SU-DHL-6 (cell line): ENCODE results near the gene DNMT3A.
"Not testable (repeated sequence)": the region's sequence is repeated elsewhere in the genome, so short reads cannot be mapped to it uniquely, and the experiment has no call there.

Source experiments
- EZH2phosphoT487 ChIP-seq: fragments of 200-600 bp; sonication (generic), shearing (Covaris generic); conservative IDR thresholded peaks from 2 replicates; pipeline ENCODE4 v1.6.1; 2018; ENCODE audit warnings: mild to moderate bottlenecking, antibody characterized with exemption, low read length, moderate library complexity, mixed read lengths
- TF ChIP-seq, protein P1 (sequence below): fragments of 200-600 bp; sonication (generic); IDR thresholded peaks from one replicate; pipeline ENCODE4 v1.5.1; 2017; ENCODE audit warnings: antibody characterized with exemption, mild to moderate bottlenecking, low read length, moderate library complexity; ENCODE audit not compliant: insufficient read depth, poor library complexity, severe bottlenecking

DNA sequence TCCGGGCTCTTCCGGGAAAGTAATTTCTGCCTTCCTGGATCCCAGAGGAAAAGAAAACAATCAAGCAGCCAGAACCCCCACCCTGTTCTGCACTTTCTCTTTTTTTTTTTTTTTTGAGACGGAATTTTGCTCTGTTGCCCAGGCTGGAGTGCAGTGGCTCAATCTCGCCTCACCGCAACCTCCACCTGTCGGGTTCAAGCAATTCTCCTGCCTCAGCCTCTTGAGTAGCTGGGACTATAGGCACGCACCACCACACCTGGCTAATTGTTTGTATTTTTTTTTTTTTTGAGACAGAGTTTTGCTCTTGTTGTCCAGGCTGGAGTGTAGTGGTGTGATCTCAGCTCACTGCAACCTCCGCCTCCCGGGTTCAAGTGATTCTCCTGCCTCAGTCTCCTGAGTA is 69.0 kb downstream of the DNMT3A start:
- TF ChIP-seq, protein P1, sequence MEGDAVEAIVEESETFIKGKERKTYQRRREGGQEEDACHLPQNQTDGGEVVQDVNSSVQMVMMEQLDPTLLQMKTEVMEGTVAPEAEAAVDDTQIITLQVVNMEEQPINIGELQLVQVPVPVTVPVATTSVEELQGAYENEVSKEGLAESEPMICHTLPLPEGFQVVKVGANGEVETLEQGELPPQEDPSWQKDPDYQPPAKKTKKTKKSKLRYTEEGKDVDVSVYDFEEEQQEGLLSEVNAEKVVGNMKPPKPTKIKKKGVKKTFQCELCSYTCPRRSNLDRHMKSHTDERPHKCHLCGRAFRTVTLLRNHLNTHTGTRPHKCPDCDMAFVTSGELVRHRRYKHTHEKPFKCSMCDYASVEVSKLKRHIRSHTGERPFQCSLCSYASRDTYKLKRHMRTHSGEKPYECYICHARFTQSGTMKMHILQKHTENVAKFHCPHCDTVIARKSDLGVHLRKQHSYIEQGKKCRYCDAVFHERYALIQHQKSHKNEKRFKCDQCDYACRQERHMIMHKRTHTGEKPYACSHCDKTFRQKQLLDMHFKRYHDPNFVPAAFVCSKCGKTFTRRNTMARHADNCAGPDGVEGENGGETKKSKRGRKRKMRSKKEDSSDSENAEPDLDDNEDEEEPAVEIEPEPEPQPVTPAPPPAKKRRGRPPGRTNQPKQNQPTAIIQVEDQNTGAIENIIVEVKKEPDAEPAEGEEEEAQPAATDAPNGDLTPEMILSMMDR = not testable (repeated sequence)
- TF ChIP-seq EZH2phosphoT487 = not testable (repeated sequence)
